C4-2B (cell line): ENCODE data around the gene SORL1.

Experiments used
- ZFX ChIP-seq: fragments of 450-650 bp; IDR thresholded peaks from 2 replicates; pipeline ENCODE4 v1.6.1; 2017
- TF ChIP-seq, protein P1 (sequence below): fragments of 450-650 bp; conservative IDR thresholded peaks from 2 replicates; pipeline ENCODE4 v1.5.1; 2017; ENCODE audit warnings: mild to moderate bottlenecking

DNA sequence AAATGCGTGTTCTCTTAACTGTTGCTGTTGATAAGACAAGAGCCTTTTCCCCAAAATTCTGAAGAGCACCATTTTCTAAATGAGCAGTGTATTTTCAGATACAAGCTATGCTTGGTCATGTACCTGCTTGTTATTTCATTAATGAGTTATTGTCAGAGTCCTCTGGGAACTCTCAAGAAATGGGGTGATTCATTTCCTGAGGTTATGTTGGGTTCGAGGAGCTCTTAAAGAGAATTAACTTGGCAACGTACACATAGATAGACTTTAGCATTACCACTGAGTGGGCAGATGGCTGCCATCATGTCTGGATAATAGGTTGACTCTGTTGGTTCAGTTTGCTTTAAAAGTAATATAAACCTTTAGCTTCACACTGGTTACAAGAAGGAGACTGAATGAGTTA, 88.5 kb downstream of the SORL1 start:
- TF ChIP-seq, protein P1, sequence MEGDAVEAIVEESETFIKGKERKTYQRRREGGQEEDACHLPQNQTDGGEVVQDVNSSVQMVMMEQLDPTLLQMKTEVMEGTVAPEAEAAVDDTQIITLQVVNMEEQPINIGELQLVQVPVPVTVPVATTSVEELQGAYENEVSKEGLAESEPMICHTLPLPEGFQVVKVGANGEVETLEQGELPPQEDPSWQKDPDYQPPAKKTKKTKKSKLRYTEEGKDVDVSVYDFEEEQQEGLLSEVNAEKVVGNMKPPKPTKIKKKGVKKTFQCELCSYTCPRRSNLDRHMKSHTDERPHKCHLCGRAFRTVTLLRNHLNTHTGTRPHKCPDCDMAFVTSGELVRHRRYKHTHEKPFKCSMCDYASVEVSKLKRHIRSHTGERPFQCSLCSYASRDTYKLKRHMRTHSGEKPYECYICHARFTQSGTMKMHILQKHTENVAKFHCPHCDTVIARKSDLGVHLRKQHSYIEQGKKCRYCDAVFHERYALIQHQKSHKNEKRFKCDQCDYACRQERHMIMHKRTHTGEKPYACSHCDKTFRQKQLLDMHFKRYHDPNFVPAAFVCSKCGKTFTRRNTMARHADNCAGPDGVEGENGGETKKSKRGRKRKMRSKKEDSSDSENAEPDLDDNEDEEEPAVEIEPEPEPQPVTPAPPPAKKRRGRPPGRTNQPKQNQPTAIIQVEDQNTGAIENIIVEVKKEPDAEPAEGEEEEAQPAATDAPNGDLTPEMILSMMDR: no peak
- no peak for TF ChIP-seq ZFX
